H9 (cell line): ENCODE results near the gene MRPS31. TPM values are rescaled to one million over a fixed set of nuclear protein-coding genes. Genes with fewer than 3 reads are reported as not detected.
"Not testable (repeated sequence)": the region's sequence is repeated elsewhere in the genome, so short reads cannot be mapped to it uniquely, and the experiment has no call there.

ENCODE experiments used
- DNase-seq: peaks from one replicate; pipeline ENCODE4 v3.0.0-alpha.2; 2017
- H2AFZ ChIP-seq: one replicate; pipeline ENCODE4 v1.6.1; 2013; ENCODE audit warnings: mild to moderate bottlenecking, low read length, control low read depth, moderate library complexity
- H2AK5ac ChIP-seq: 2 replicates; pipeline ENCODE4 v1.6.1; 2013; ENCODE audit warnings: low read length, control low read depth, mixed read lengths; ENCODE audit not compliant: insufficient read length
- H2BK120ac ChIP-seq: one replicate; pipeline ENCODE4 v1.6.1; 2013; ENCODE audit warnings: low read depth, mild to moderate bottlenecking, low read length, control low read depth, inconsistent platforms; ENCODE audit not compliant: poor library complexity, severe bottlenecking
- H2BK12ac ChIP-seq: 2 replicates; pipeline ENCODE4 v1.6.1; 2013; ENCODE audit warnings: low read length, control low read depth, mixed read lengths, low read depth; ENCODE audit not compliant: insufficient read length
- H2BK15ac ChIP-seq: 2 replicates; pipeline ENCODE4 v1.6.1; 2013; ENCODE audit warnings: low read depth, low read length, control low read depth
- H2BK20ac ChIP-seq: one replicate; pipeline ENCODE4 v1.6.1; 2013; ENCODE audit warnings: low read depth, mild to moderate bottlenecking, low read length, control low read depth, inconsistent platforms; ENCODE audit not compliant: poor library complexity, severe bottlenecking
- H2BK5ac ChIP-seq: 2 replicates; pipeline ENCODE4 v1.6.1; 2013; ENCODE audit warnings: low read length, control low read depth, mixed read lengths; ENCODE audit not compliant: insufficient read length
- H3K14ac ChIP-seq: 2 replicates; pipeline ENCODE4 v1.6.1; 2013; ENCODE audit warnings: low read length, control low read depth; ENCODE audit not compliant: insufficient read depth
- H3K18ac ChIP-seq: 2 replicates; pipeline ENCODE4 v1.6.1; 2013; ENCODE audit warnings: low read depth, mild to moderate bottlenecking, mixed read lengths, low read length, control low read depth; ENCODE audit not compliant: insufficient read length
- H3K23ac ChIP-seq: 2 replicates; pipeline ENCODE4 v1.6.1; 2013; ENCODE audit warnings: low read length, control low read depth, mixed read lengths, low read depth; ENCODE audit not compliant: insufficient read length
- H3K23me2 ChIP-seq: 2 replicates; pipeline ENCODE4 v1.6.1; 2013; ENCODE audit warnings: low read depth, mild to moderate bottlenecking, mixed read lengths, low read length, control low read depth; ENCODE audit not compliant: insufficient read length, poor library complexity, severe bottlenecking
- H3K27ac ChIP-seq: 2 replicates; pipeline ENCODE4 v1.5.1; 2013; ENCODE audit warnings: low read length, control low read depth, mixed read lengths, low read depth; ENCODE audit not compliant: insufficient read length
- H3K27me3 ChIP-seq: 2 replicates; pipeline ENCODE4 v1.6.1; 2013; ENCODE audit warnings: low read length, control low read depth, inconsistent platforms; ENCODE audit not compliant: insufficient read depth
- H3K4ac ChIP-seq: 2 replicates; pipeline ENCODE4 v1.6.1; 2013; ENCODE audit warnings: low read depth, mild to moderate bottlenecking, control low read depth, inconsistent platforms, low read length, moderate library complexity
- H3K4me1 ChIP-seq: 2 replicates; pipeline ENCODE4 v1.6.1; 2013; ENCODE audit warnings: low read length, control low read depth, inconsistent platforms; ENCODE audit not compliant: insufficient read depth
- H3K4me2 ChIP-seq: 2 replicates; pipeline ENCODE4 v1.6.1; 2013; ENCODE audit warnings: low read length, control low read depth, mixed read lengths; ENCODE audit not compliant: insufficient read length, insufficient read depth
- H3K56ac ChIP-seq: 2 replicates; pipeline ENCODE4 v1.6.1; 2013; ENCODE audit warnings: low read depth, mild to moderate bottlenecking, mixed read lengths, low read length, control low read depth; ENCODE audit not compliant: insufficient read length
- H3K79me1 ChIP-seq: 2 replicates; pipeline ENCODE4 v1.6.1; 2013; ENCODE audit warnings: low read depth, mild to moderate bottlenecking, moderate library complexity, low read length, control low read depth, inconsistent platforms; ENCODE audit not compliant: insufficient read depth, poor library complexity, severe bottlenecking
- H3K79me2 ChIP-seq: 2 replicates; pipeline ENCODE4 v1.6.1; 2013; ENCODE audit warnings: low read length, control low read depth, inconsistent platforms; ENCODE audit not compliant: insufficient read depth
- H3K9ac ChIP-seq: 2 replicates; pipeline ENCODE4 v1.6.1; 2013; ENCODE audit warnings: low read length, control low read depth, mixed read lengths; ENCODE audit not compliant: insufficient read length; ENCODE audit errors: extremely low read depth
- H3K9me3 ChIP-seq: one replicate; pipeline ENCODE4 v1.6.1; 2013; ENCODE audit warnings: low read depth, low read length, inconsistent platforms; ENCODE audit not compliant: control insufficient read depth
- H3T11ph ChIP-seq: one replicate; pipeline ENCODE4 v1.6.1; 2013; ENCODE audit warnings: mild to moderate bottlenecking, low read length, control low read depth, inconsistent platforms
- H4K20me1 ChIP-seq: one replicate; pipeline ENCODE4 v1.6.1; 2013; ENCODE audit not compliant: control insufficient read depth, insufficient read length, insufficient read depth
- H4K5ac ChIP-seq: 2 replicates; pipeline ENCODE4 v1.6.1; 2013; ENCODE audit warnings: low read depth, mild to moderate bottlenecking, mixed read lengths, low read length, control low read depth; ENCODE audit not compliant: insufficient read length
- H4K8ac ChIP-seq: replicated peaks from 2 replicates; pipeline ENCODE4 v1.6.1; 2013; ENCODE audit warnings: low read length, control low read depth, mixed read lengths, low read depth; ENCODE audit not compliant: insufficient read length
- H4K91ac ChIP-seq: 2 replicates; pipeline ENCODE4 v1.6.1; 2013; ENCODE audit warnings: low read depth, mild to moderate bottlenecking, moderate library complexity, mixed read lengths, low read length, control low read depth; ENCODE audit not compliant: insufficient read length
- H3K27ac Mint-ChIP-seq, 3 experiments: 2 replicates in 2 of 3; 3 replicates in 1 of 3; pipeline ENCODE4 v1.8.0; 2020 to 2021; ENCODE audit warnings: mixed read lengths in 3 of 3, mild to moderate bottlenecking in 1 of 3, moderate library complexity in 1 of 3
- H3K27me3 Mint-ChIP-seq: 2 replicates; pipeline ENCODE4 v1.8.0; 2021; ENCODE audit warnings: low read depth, mild to moderate bottlenecking, moderate library complexity, mixed read lengths
- H3K36me3 Mint-ChIP-seq, 3 experiments: 2 replicates in 2 of 3; 3 replicates in 1 of 3; pipeline ENCODE4 v1.8.0; 2020 to 2021; ENCODE audit warnings: low read depth in 3 of 3, mixed read lengths in 3 of 3; ENCODE audit not compliant: insufficient read depth in 1 of 3
- H3K4me1 Mint-ChIP-seq, 2 experiments: 2 replicates each; pipeline ENCODE4 v1.8.0; 2020; ENCODE audit warnings: mixed read lengths in 2 of 2
- H3K4me3 Mint-ChIP-seq, 2 experiments: 2 replicates in 1 of 2; 3 replicates in 1 of 2; pipeline ENCODE4 v1.8.0; 2020 to 2021; ENCODE audit warnings: mild to moderate bottlenecking in 2 of 2, mixed read lengths in 2 of 2, moderate library complexity in 1 of 2
- H3K9me3 Mint-ChIP-seq, 2 experiments: 2 replicates in 1 of 2; 3 replicates in 1 of 2; pipeline ENCODE4 v1.8.0; 2020; ENCODE audit warnings: mild to moderate bottlenecking in 2 of 2, mixed read lengths in 2 of 2, moderate library complexity in 1 of 2
- CTCF ChIP-seq: fragments of 200-600 bp; sonication (generic); conservative IDR thresholded peaks from 3 replicates; pipeline ENCODE4 v1.8.0; 2021; ENCODE audit warnings: antibody characterized with exemption, mild to moderate bottlenecking
- WGBS: extraction: QIAGEN DNeasy Blood & Tissue Kit; methylation state at CpG from one replicate; pipeline ENCODE4 v1.1.7; 2013; ENCODE audit warnings: missing lambda C conversion rate, low lambda C conversion rate, mixed read lengths; ENCODE audit not compliant: insufficient read length; ENCODE audit errors: extremely low coverage; 5-methylcytosine and 5-hydroxymethylcytosine counted together
- total RNA-seq: library from RNA; stranded (reverse); gene quantifications from 2 replicates; pipeline ENCODE4 v1.2.1, GENCODE V29; 2021

MRPS31 gene
- total RNA-seq, 1 experiment from 2014 or later = 27.3 TPM

GRCh38 chr13:40784540-40784939, 13.6 kb upstream of the MRPS31 start:
- Mint-ChIP-seq H3K27ac (no peak overlapping the region), H3K4me3 (no peak overlapping the region), H3K9me3 (no peaks in the 10 kb centered on the region), H3K36me3 (no peaks in the 10 kb centered on the region), H3K27me3 (no peaks in the 10 kb centered on the region), H3K4me1 (peaks cover 4 to 6% of the 10 kb centered on the region in 2 experiments)
- H3K23me2 ChIP-seq = no peaks in the 10 kb centered on the region
- H2BK120ac ChIP-seq = no peak overlapping the region
- no peak overlapping the region for H3K4ac ChIP-seq
- no peaks in the 10 kb centered on the region for H3K79me2 ChIP-seq
- no peak for TF ChIP-seq CTCF
- H2BK5ac ChIP-seq = no peak overlapping the region
- H3K79me1 ChIP-seq = no peaks in the 10 kb centered on the region
- H2BK15ac ChIP-seq = no peak overlapping the region
- H3K14ac ChIP-seq = no peak overlapping the region
- DNase-seq = no peak
- H4K91ac ChIP-seq = no peak overlapping the region
- no peak overlapping the region for H3T11ph ChIP-seq
- no peak overlapping the region for H3K9ac ChIP-seq
- no peak overlapping the region for H3K27ac ChIP-seq
- no CpG with 5 or more reads among the region's 4 CpGs for WGBS
- no peaks in the 10 kb centered on the region for H3K9me3 ChIP-seq
- no peaks in the 10 kb centered on the region for H3K27me3 ChIP-seq
- H3K56ac ChIP-seq = no peak overlapping the region
- no peak overlapping the region for H4K5ac ChIP-seq
- no peak overlapping the region for H2BK20ac ChIP-seq
- no peak overlapping the region for H4K8ac ChIP-seq
- no peak overlapping the region for H2AFZ ChIP-seq
- no peak overlapping the region for H2BK12ac ChIP-seq
- no peak overlapping the region for H3K4me2 ChIP-seq
- no peaks in the 10 kb centered on the region for H4K20me1 ChIP-seq
- no peak overlapping the region for H3K18ac ChIP-seq
- H3K4me1 ChIP-seq = no peaks in the 10 kb centered on the region
- H2AK5ac ChIP-seq = no peak overlapping the region
- no peak overlapping the region for H3K23ac ChIP-seq

- H3K27ac Mint-ChIP-seq, H3K36me3 Mint-ChIP-seq, H3K23ac ChIP-seq, H2BK15ac ChIP-seq, H2AK5ac ChIP-seq, H3K9me3 ChIP-seq, H3K4me1 ChIP-seq, H3K4ac ChIP-seq, H4K8ac ChIP-seq, H4K20me1 ChIP-seq, H2BK120ac ChIP-seq, H3K79me1 ChIP-seq, H3K4me2 ChIP-seq, H3K27me3 ChIP-seq, DNase-seq, H4K91ac ChIP-seq, H3K56ac ChIP-seq, H4K5ac ChIP-seq, H2BK5ac ChIP-seq, H3K4me3 Mint-ChIP-seq, H3K9ac ChIP-seq, H3K27me3 Mint-ChIP-seq, H2BK20ac ChIP-seq, H3K14ac ChIP-seq, H3K4me1 Mint-ChIP-seq, H3K27ac ChIP-seq, H3T11ph ChIP-seq, H2AFZ ChIP-seq, H3K18ac ChIP-seq, H3K9me3 Mint-ChIP-seq, H3K79me2 ChIP-seq, H3K23me2 ChIP-seq, H2BK12ac ChIP-seq: not testable (repeated sequence)
- WGBS = no CpG with 5 or more reads among the region's 1 CpG
Observed at GRCh38 chr13:40782971-40783370, 12.0 kb upstream of the MRPS31 start.
